ENCODE results near the gene EIF4EBP3. TPM values are rescaled to one million over a fixed set of nuclear protein-coding genes. Genes with fewer than 3 reads are reported as not detected.

Gene EIF4EBP3
- total RNA-seq: 1 to 10 TPM in 1 of 2 donors, under 1 TPM in 1; 0.40 to 4.5 TPM
- 1 to 10 TPM; 3.2 to 6.9 TPM for polyA plus RNA-seq (ENCODE audit: insufficient read length in 2 of 2)
- long read RNA-seq, donor 1: 0 reads
- long read RNA-seq, donor 2: 0 reads
- long read RNA-seq, donor 3, partial matches to known transcripts: 0 of 1 reads
- long read RNA-seq, donor 3, other reads (novel, unspliced or antisense): 0 of 1 reads
- long read RNA-seq, donor 4, partial matches to known transcripts: 0 of 3 reads
- long read RNA-seq, donor 4, other reads (novel, unspliced or antisense): 0 of 3 reads

DNA sequence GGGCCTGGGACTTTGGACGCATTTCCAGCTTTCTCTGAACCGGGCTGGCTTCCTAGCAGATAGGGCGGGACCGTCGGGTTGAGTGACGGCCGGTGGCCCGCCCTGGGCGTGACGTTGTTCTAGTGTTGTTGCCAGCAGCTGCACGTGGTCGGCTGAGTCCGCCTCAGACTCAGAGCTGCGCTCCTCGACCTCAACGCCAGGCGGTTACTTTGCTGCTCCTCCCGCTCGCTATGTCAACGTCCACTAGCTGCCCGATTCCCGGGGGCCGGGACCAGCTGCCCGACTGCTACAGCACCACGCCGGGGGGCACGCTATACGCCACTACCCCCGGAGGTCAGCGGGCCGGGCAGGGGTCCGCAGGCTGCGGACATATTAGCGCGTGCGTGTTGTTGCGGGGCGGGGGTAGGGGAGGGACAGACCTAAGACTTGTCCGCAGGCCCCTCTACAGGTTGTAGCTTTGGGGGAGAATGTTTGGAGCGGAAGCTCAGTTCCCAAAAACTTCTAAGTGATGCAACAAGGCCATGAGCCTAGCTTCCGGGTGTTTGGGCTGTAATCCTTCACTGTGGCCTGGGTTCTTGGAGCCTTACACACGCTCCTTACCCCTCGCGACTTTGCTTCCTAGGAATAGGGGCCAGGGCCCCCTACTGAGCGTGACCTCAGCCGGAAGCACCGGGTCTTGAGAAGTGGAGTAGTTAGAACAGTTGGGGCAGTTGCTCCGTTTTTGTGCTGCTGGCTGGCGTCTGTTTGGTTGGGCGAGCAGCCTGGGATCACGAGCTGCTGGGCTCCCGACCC, at the start of gene EIF4EBP3:
TSS of gene EIF4EBP3 (plus strand) at position 155 of the 792 bp plus-strand sequence. CDS start at position 231, 76 bp downstream.
- H3K27ac ChIP-seq (ENCODE audit: low read depth, low read length): peak within 1 kb of the TSS; percentile 94
- peaks cover 39% of the 10 kb centered on the region for H3K36me3 ChIP-seq (ENCODE audit: control insufficient read depth, insufficient read depth, low read length)
- no peaks in the 10 kb centered on the region for H3K9me3 ChIP-seq (ENCODE audit: control insufficient read depth, insufficient read depth, low read length)
- no peaks in the 10 kb centered on the region for H3K27me3 ChIP-seq (ENCODE audit: control insufficient read depth, insufficient read depth, low read length)
- peaks cover 19% of the 10 kb centered on the region for H3K4me1 ChIP-seq (ENCODE audit: control insufficient read depth, insufficient read depth, low read length)
- DNase-seq (ENCODE audit: low read depth in 4 of 6, low spot score in 6 of 6): peak; percentile 80 to 97 (median 88)
- H3K4me3 ChIP-seq (ENCODE audit: low read depth, low read length): peak within 1 kb of the TSS; percentile 56
- 3% methylated on average over 52 of the region's 52 CpGs for WGBS (ENCODE audit: insufficient coverage)

DNA sequence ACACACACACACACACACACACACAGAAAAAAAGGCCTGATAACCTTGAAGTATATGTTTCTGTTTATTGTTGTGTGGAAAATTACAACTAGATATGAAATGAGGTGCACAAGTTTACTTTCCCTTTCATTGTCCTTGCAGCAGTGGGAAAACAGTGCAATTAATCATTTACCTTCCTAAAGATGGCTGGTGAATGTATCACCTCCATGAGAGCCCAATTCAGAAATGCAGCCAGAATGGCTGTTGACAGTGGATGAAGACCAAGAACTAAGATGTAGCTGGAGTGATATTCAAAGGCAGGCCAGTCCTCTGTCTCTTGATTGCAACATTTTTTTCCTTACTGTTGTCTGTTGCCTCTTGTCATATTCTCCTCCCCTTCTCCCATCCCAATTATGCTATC, 49.6 kb upstream of the EIF4EBP3 start:
- no peaks in the 10 kb centered on the region for H3K4me1 ChIP-seq (ENCODE audit: control insufficient read depth, insufficient read depth, low read length)
- H3K4me3 ChIP-seq (ENCODE audit: low read depth, low read length): no peak overlapping the region
- no peaks in the 10 kb centered on the region for H3K27me3 ChIP-seq (ENCODE audit: control insufficient read depth, insufficient read depth, low read length)
- no peak overlapping the region for H3K27ac ChIP-seq (ENCODE audit: low read depth, low read length)
- H3K9me3 ChIP-seq (ENCODE audit: control insufficient read depth, insufficient read depth, low read length): no peaks in the 10 kb centered on the region
- DNase-seq (ENCODE audit: low read depth in 4 of 6, low spot score in 6 of 6): no peak
- peaks cover 5% of the 10 kb centered on the region for H3K36me3 ChIP-seq (ENCODE audit: control insufficient read depth, insufficient read depth, low read length)

DNA sequence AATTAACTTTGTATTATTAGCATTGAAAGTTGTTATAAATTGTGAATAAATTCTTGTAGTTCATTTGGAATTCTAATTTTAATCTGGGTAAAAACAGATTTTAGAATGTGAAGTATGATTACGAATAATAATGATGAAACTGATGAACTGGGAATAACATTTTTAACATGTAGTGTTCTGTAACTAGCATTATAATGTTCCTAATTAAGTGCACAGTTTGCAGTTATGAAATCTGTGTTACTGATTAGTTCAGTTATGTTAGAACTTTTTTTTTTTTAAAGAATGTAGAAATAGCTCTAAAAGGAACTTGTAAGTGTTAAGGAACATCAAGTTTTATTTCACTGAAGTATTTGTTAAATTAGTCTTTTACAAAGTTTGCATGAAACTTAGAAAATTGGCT, 48.9 kb upstream of the EIF4EBP3 start:
- Histone ChIP-seq H3K27ac (ENCODE audit: low read depth, low read length) (no peak overlapping the region), H3K36me3 (ENCODE audit: control insufficient read depth, insufficient read depth, low read length) (peaks cover 3% of the 10 kb centered on the region)
- WGBS (ENCODE audit: insufficient coverage): no CpG with 5 or more reads among the region's 1 CpG

DNA sequence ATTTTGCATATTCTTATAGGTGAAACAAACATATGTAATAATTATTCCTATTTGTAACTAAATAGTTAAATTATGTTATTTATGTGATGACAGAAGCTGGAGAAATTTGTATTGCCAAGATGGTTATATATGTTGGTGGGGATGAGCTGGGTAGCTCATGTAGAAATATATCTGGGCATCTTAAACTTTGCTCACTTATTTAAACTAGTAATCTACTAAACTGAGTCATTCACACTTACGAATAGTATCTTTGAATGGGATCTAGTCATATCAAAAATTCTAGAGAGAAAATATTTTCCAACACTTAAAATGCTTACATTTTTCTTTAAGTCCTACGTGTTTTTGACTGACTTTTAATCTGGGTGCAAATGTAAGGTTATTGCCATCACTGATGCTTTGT, 44.6 kb upstream of the EIF4EBP3 start:
- DNase-seq (ENCODE audit: low read depth in 4 of 6, low spot score in 6 of 6): no peak
- Histone ChIP-seq H3K4me3 (ENCODE audit: low read depth, low read length) (no peak overlapping the region), H3K4me1 (ENCODE audit: control insufficient read depth, insufficient read depth, low read length) (no peaks in the 10 kb centered on the region), H3K36me3 (ENCODE audit: control insufficient read depth, insufficient read depth, low read length) (peaks cover 11% of the 10 kb centered on the region), H3K27me3 (ENCODE audit: control insufficient read depth, insufficient read depth, low read length) (no peaks in the 10 kb centered on the region), H3K27ac (ENCODE audit: low read depth, low read length) (no peak overlapping the region), H3K9me3 (ENCODE audit: control insufficient read depth, insufficient read depth, low read length) (no peaks in the 10 kb centered on the region)
- WGBS (ENCODE audit: insufficient coverage): no CpG with 5 or more reads among the region's 2 CpGs

More for the DNA sequence above, 48.9 kb upstream of the EIF4EBP3 start:
- H3K9me3 ChIP-seq (ENCODE audit: control insufficient read depth, insufficient read depth, low read length): no peaks in the 10 kb centered on the region
- DNase-seq (ENCODE audit: low read depth in 4 of 6, low spot score in 6 of 6): no peak
- H3K4me3 ChIP-seq (ENCODE audit: low read depth, low read length): no peak overlapping the region
- no peaks in the 10 kb centered on the region for H3K4me1 ChIP-seq (ENCODE audit: control insufficient read depth, insufficient read depth, low read length)
- H3K27me3 ChIP-seq (ENCODE audit: control insufficient read depth, insufficient read depth, low read length): no peaks in the 10 kb centered on the region

DNA sequence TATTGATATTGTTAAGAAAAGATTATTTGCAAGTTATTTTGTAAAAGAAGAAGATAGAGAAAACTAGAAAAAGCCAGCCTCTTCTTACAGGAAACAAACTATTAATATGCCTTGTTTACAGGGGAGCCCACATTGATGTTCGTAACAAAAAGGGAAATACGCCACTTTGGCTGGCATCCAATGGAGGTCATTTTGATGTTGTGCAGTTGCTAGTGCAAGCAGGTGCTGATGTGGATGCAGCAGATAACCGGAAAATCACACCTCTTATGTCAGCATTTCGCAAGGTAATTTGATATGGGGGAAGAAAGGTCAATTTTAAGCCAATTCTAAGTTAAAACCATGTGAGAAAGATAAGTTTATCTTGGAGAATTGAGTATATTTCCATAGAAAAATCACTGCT, 37.6 kb upstream of the EIF4EBP3 start:
- WGBS (ENCODE audit: insufficient coverage): 59% methylated on average over 2 of the region's 4 CpGs
- no peak overlapping the region for H3K27ac ChIP-seq (ENCODE audit: low read depth, low read length)
- peaks cover 35% of the 10 kb centered on the region for H3K36me3 ChIP-seq (ENCODE audit: control insufficient read depth, insufficient read depth, low read length)
- DNase-seq (ENCODE audit: low read depth in 4 of 6, low spot score in 6 of 6): peak in 1 of 6 donors; percentile 1
- no peaks in the 10 kb centered on the region for H3K27me3 ChIP-seq (ENCODE audit: control insufficient read depth, insufficient read depth, low read length)
- H3K4me3 ChIP-seq (ENCODE audit: low read depth, low read length): no peak overlapping the region
- H3K9me3 ChIP-seq (ENCODE audit: control insufficient read depth, insufficient read depth, low read length): no peaks in the 10 kb centered on the region
- H3K4me1 ChIP-seq (ENCODE audit: control insufficient read depth, insufficient read depth, low read length): no peaks in the 10 kb centered on the region

DNA sequence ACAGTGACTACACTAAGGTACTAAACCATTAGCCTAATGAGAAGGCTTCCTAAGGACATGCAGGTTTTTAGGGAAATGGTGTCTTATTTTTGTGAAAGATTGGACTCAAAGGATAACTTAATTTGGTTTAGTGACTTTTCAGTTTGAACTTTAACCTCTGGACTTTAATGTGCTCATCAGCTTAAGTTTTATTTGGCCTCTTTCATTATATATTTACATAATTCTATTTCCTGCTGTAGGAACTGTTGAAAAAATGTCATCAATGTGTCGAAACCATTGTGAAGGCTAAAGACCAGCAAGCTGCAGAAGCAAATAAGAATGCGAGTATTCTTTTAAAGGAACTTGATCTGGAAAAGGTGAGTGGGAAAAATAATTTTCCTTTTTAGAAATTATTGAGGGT, 34.3 kb upstream of the EIF4EBP3 start:
- Histone ChIP-seq H3K27me3 (ENCODE audit: control insufficient read depth, insufficient read depth, low read length) (no peaks in the 10 kb centered on the region), H3K9me3 (ENCODE audit: control insufficient read depth, insufficient read depth, low read length) (no peaks in the 10 kb centered on the region), H3K4me3 (ENCODE audit: low read depth, low read length) (no peak overlapping the region), H3K4me1 (ENCODE audit: control insufficient read depth, insufficient read depth, low read length) (no peaks in the 10 kb centered on the region), H3K27ac (ENCODE audit: low read depth, low read length) (no peak overlapping the region), H3K36me3 (ENCODE audit: control insufficient read depth, insufficient read depth, low read length) (peaks cover 32% of the 10 kb centered on the region)
- no peak for DNase-seq (ENCODE audit: low read depth in 4 of 6, low spot score in 6 of 6)
- WGBS (ENCODE audit: insufficient coverage): 94% methylated on average over 2 of the region's 2 CpGs

DNA sequence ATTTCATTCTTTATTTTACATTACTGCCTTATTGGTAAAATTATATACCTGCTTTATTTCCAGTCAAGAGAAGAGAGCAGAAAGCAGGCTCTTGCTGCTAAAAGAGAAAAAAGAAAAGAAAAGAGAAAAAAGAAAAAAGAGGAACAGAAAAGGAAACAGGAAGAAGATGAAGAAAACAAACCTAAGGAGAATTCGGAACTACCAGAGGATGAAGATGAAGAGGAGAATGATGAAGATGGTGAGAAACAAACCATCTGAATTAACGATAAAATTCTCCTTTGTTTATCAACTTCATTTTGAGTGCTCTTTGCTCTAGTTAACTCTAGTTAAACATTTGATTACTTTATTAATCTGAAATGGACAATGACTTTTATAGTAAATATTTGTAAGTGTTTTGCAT, 23.5 kb upstream of the EIF4EBP3 start:
- DNase-seq (ENCODE audit: low read depth in 4 of 6, low spot score in 6 of 6): no peak
- Histone ChIP-seq H3K36me3 (ENCODE audit: control insufficient read depth, insufficient read depth, low read length) (peaks cover 16% of the 10 kb centered on the region), H3K4me3 (ENCODE audit: low read depth, low read length) (no peak overlapping the region), H3K9me3 (ENCODE audit: control insufficient read depth, insufficient read depth, low read length) (no peaks in the 10 kb centered on the region), H3K27ac (ENCODE audit: low read depth, low read length) (no peak overlapping the region), H3K4me1 (ENCODE audit: control insufficient read depth, insufficient read depth, low read length) (no peaks in the 10 kb centered on the region), H3K27me3 (ENCODE audit: control insufficient read depth, insufficient read depth, low read length) (no peaks in the 10 kb centered on the region)
- WGBS (ENCODE audit: insufficient coverage): no CpG with 5 or more reads among the region's 2 CpGs

DNA sequence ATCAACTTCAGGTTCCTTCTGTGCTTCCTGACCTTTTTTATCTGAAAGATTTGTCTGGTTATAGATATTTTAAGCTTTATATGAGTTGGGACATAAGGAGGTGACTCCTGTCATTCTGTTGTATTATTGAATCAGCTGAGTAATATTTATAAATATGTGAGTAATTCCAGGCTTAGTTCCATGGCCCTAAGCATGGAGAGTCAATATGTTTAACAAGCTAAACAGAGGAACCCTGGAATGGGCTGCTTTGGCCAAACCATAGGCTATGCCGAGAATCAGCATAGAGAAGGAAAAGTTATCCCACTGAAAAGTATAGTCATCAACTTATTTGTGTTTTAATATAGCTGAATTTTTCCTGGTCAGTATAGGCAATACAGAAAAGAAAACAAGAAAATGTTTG, 7.2 kb upstream of the EIF4EBP3 start:
- no peak for DNase-seq (ENCODE audit: low read depth in 4 of 6, low spot score in 6 of 6)
- no peaks in the 10 kb centered on the region for H3K9me3 ChIP-seq (ENCODE audit: control insufficient read depth, insufficient read depth, low read length)
- H3K27ac ChIP-seq (ENCODE audit: low read depth, low read length): no peak overlapping the region
- H3K36me3 ChIP-seq (ENCODE audit: control insufficient read depth, insufficient read depth, low read length): peaks cover 8% of the 10 kb centered on the region
- no peaks in the 10 kb centered on the region for H3K27me3 ChIP-seq (ENCODE audit: control insufficient read depth, insufficient read depth, low read length)
- no peak overlapping the region for H3K4me3 ChIP-seq (ENCODE audit: low read depth, low read length)
- no peaks in the 10 kb centered on the region for H3K4me1 ChIP-seq (ENCODE audit: control insufficient read depth, insufficient read depth, low read length)
- no CpG with 5 or more reads among the region's 1 CpG for WGBS (ENCODE audit: insufficient coverage)

DNA sequence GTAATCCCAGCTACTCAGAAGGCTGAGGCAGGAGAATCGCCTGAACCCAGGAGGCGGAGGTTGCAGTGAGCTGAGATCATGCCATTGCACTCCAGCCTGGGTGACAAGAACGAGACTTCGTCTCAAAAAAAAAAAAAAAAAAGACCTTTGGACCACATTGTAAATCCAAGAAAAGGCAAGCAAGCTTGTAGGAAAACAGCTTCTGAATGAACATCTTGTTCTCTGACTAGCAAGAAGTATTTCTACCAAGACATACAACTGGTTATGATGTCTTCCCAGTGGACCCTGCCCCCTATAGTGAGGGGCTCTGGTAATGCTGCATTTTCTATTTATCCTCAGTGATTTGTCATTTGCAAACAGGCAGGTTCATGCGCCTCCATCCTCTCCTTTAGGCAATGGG, 4.5 kb upstream of the EIF4EBP3 start:
- no peak overlapping the region for H3K4me3 ChIP-seq (ENCODE audit: low read depth, low read length)
- H3K27me3 ChIP-seq (ENCODE audit: control insufficient read depth, insufficient read depth, low read length): no peaks in the 10 kb centered on the region
- no peaks in the 10 kb centered on the region for H3K9me3 ChIP-seq (ENCODE audit: control insufficient read depth, insufficient read depth, low read length)
- WGBS (ENCODE audit: insufficient coverage): 100% methylated on average over 2 of the region's 5 CpGs
- H3K27ac ChIP-seq (ENCODE audit: low read depth, low read length): no peak overlapping the region
- DNase-seq (ENCODE audit: low read depth in 4 of 6, low spot score in 6 of 6): no peak
- peaks cover 5% of the 10 kb centered on the region for H3K36me3 ChIP-seq (ENCODE audit: control insufficient read depth, insufficient read depth, low read length)
- H3K4me1 ChIP-seq (ENCODE audit: control insufficient read depth, insufficient read depth, low read length): peaks cover 15% of the 10 kb centered on the region

DNA sequence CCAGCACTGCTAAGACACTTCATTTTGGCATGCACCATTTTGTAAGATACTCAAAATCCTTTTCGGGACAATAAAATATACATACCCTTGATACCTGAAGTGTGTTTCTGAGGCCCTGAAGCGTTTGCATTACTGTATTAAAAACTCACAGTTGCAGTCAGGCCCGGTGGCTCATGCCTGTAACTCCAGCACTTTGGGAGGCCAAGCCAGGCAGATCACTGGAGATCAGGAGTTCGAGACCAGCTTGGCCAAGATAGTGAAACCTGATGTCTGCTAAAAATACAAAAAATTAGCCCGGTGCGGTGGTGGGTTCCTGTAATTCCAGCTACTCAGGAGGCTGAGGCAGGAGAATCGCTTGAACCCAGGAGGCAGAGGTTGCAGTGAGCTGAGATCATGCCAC, 2.5 kb upstream of the EIF4EBP3 start:
- peaks cover 23% of the 10 kb centered on the region for H3K36me3 ChIP-seq (ENCODE audit: control insufficient read depth, insufficient read depth, low read length)

More for the DNA sequence above, 2.5 kb upstream of the EIF4EBP3 start:
- no peaks in the 10 kb centered on the region for H3K9me3 ChIP-seq (ENCODE audit: control insufficient read depth, insufficient read depth, low read length)
- no peak overlapping the region for H3K4me3 ChIP-seq (ENCODE audit: low read depth, low read length)
- no peaks in the 10 kb centered on the region for H3K27me3 ChIP-seq (ENCODE audit: control insufficient read depth, insufficient read depth, low read length)
- WGBS (ENCODE audit: insufficient coverage): 100% methylated on average over 6 of the region's 7 CpGs
- no peak for DNase-seq (ENCODE audit: low read depth in 4 of 6, low spot score in 6 of 6)
- peaks cover 19% of the 10 kb centered on the region for H3K4me1 ChIP-seq (ENCODE audit: control insufficient read depth, insufficient read depth, low read length)
- no peak overlapping the region for H3K27ac ChIP-seq (ENCODE audit: low read depth, low read length)

Data from spinal cord (tissue), 10 donors.